ENCODE results near the gene TIMMDC1. TPM values are rescaled to one million over a fixed set of nuclear protein-coding genes. Genes with fewer than 3 reads are reported as not detected.

Gene TIMMDC1
- total RNA-seq, 1 experiment from 2014 or later = 96.7 TPM

- Histone ChIP-seq H3K9me3 (ENCODE audit: low read depth, low read length, poor library complexity, severe bottlenecking) (no peaks in the 10 kb centered on the region), H3K27me3 (replicated peaks; ENCODE audit: insufficient read depth, low read depth, low read length, poor library complexity) (no peaks in the 10 kb centered on the region), H3K27ac (ENCODE audit: low read depth, low read length, poor library complexity, severe bottlenecking) (no peak overlapping the region), H3K4me3 (ENCODE audit: low read depth, low read length, poor library complexity, severe bottlenecking) (no peak overlapping the region), H3K36me3 (ENCODE audit: insufficient read depth, low read length, poor library complexity, severe bottlenecking) (peaks cover 59% of the 10 kb centered on the region), H3K4me1 (ENCODE audit: insufficient read depth, low read length, poor library complexity, severe bottlenecking) (no peaks in the 10 kb centered on the region)
- intact Hi-C loops (cut with micrococcal nuclease; ENCODE audit: unreplicated experiment) = no loop called here
- POLR2A ChIA-PET (ENCODE audit: low non-redundant PET) = no interaction called here
- TF ChIP-seq EZH2 (IDR thresholded peaks at IDR 0.05; ENCODE audit: borderline replicate concordance, low read depth, low read length, poor library complexity, severe bottlenecking) (no peak), CTCF (conservative IDR thresholded peaks at IDR 0.05; ENCODE audit: low read depth, low read length) (no peak)
- no peak for DNase-seq (ENCODE audit: low spot score)
- CTCF ChIA-PET = no interaction called here
- BruUV-seq (replicated peaks) = no TSS peak
Observed at GRCh38 chr3:119518026-119518425, 19.7 kb downstream of the TIMMDC1 start.

- Histone ChIP-seq H3K4me1 (ENCODE audit: insufficient read depth, low read length, poor library complexity, severe bottlenecking) (no peaks in the 10 kb centered on the region), H3K27me3 (replicated peaks; ENCODE audit: insufficient read depth, low read depth, low read length, poor library complexity) (no peaks in the 10 kb centered on the region), H3K36me3 (ENCODE audit: insufficient read depth, low read length, poor library complexity, severe bottlenecking) (peaks cover 15% of the 10 kb centered on the region), H3K9me3 (ENCODE audit: low read depth, low read length, poor library complexity, severe bottlenecking) (no peaks in the 10 kb centered on the region), H3K27ac (ENCODE audit: low read depth, low read length, poor library complexity, severe bottlenecking) (no peak overlapping the region), H3K4me3 (ENCODE audit: low read depth, low read length, poor library complexity, severe bottlenecking) (no peak overlapping the region)
- intact Hi-C loops (cut with micrococcal nuclease; ENCODE audit: unreplicated experiment) = no loop called here
- no peak for DNase-seq (ENCODE audit: low spot score)
- BruUV-seq (replicated peaks) = no TSS peak
- TF ChIP-seq EZH2 (IDR thresholded peaks at IDR 0.05; ENCODE audit: borderline replicate concordance, low read depth, low read length, poor library complexity, severe bottlenecking) = no peak
- TF ChIP-seq CTCF (conservative IDR thresholded peaks at IDR 0.05; ENCODE audit: low read depth, low read length) = peak; percentile 34; the same call in 1 of the 2 replicates
- ChIA-PET POLR2A (ENCODE audit: low non-redundant PET) (no interaction called here), CTCF (no interaction called here)
Observed at GRCh38 chr3:119524931-119525662, 26.8 kb downstream of the TIMMDC1 start.

- no TSS peak for BruUV-seq (replicated peaks)
- Histone ChIP-seq H3K27ac (ENCODE audit: low read depth, low read length, poor library complexity, severe bottlenecking) (no peak overlapping the region), H3K36me3 (ENCODE audit: insufficient read depth, low read length, poor library complexity, severe bottlenecking) (peaks cover 5% of the 10 kb centered on the region), H3K4me3 (ENCODE audit: low read depth, low read length, poor library complexity, severe bottlenecking) (no peak overlapping the region), H3K27me3 (replicated peaks; ENCODE audit: insufficient read depth, low read depth, low read length, poor library complexity) (no peaks in the 10 kb centered on the region), H3K9me3 (ENCODE audit: low read depth, low read length, poor library complexity, severe bottlenecking) (no peaks in the 10 kb centered on the region), H3K4me1 (ENCODE audit: insufficient read depth, low read length, poor library complexity, severe bottlenecking) (no peaks in the 10 kb centered on the region)
- DNase-seq (ENCODE audit: low spot score) = no peak
- CTCF ChIA-PET = no interaction called here
- intact Hi-C loops (cut with micrococcal nuclease; ENCODE audit: unreplicated experiment) = no loop called here
- TF ChIP-seq EZH2 (IDR thresholded peaks at IDR 0.05; ENCODE audit: borderline replicate concordance, low read depth, low read length, poor library complexity, severe bottlenecking) = no peak
- TF ChIP-seq CTCF (conservative IDR thresholded peaks at IDR 0.05; ENCODE audit: low read depth, low read length) = no peak
- POLR2A ChIA-PET (ENCODE audit: low non-redundant PET) = no interaction called here
Observed at GRCh38 chr3:119527714-119528113, 29.4 kb downstream of the TIMMDC1 start.

Measured in A673 (cell line).